MG63 (cell line): ENCODE results near the gene GNS. TPM values are rescaled to one million over a fixed set of nuclear protein-coding genes. Genes with fewer than 3 reads are reported as not detected.
"Not testable (repeated sequence)": the region's sequence is repeated elsewhere in the genome, so short reads cannot be mapped to it uniquely, and the experiment has no call there.

ENCODE experiments used
- DNase-seq: peaks from one replicate; pipeline ENCODE4 v3.0.0-alpha.2; 2020
- H3K27me3 ChIP-seq: fragments of 250-450 bp; sonication (Bioruptor Pico); 2 replicates; pipeline ENCODE4 v1.5.1; 2020; ENCODE audit warnings: mild to moderate bottlenecking, moderate library complexity
- H3K36me3 ChIP-seq: fragments of 250-450 bp; sonication (Bioruptor Pico); 2 replicates; pipeline ENCODE4 v1.5.1; 2020; ENCODE audit warnings: mild to moderate bottlenecking, moderate library complexity
- H3K4me3 ChIP-seq: fragments of 250-450 bp; sonication (Bioruptor Pico); 2 replicates; pipeline ENCODE4 v1.5.1; 2020; ENCODE audit warnings: mild to moderate bottlenecking, moderate library complexity
- H3K9me3 ChIP-seq: fragments of 250-450 bp; sonication (Bioruptor Pico); 2 replicates; pipeline ENCODE4 v1.5.1; 2020; ENCODE audit warnings: mild to moderate bottlenecking, moderate library complexity
- total RNA-seq: library from RNA; depleted of rRNA; stranded (reverse); fragments of >200 nt; shearing (Covaris generic); gene quantifications from 2 replicates; pipeline ENCODE4 v1.2.3, GENCODE V29; 2014; ENCODE audit warnings: low replicate concordance

The GNS gene
- total RNA-seq, 1 experiment from 2014 or later = 42.7 TPM

DNA sequence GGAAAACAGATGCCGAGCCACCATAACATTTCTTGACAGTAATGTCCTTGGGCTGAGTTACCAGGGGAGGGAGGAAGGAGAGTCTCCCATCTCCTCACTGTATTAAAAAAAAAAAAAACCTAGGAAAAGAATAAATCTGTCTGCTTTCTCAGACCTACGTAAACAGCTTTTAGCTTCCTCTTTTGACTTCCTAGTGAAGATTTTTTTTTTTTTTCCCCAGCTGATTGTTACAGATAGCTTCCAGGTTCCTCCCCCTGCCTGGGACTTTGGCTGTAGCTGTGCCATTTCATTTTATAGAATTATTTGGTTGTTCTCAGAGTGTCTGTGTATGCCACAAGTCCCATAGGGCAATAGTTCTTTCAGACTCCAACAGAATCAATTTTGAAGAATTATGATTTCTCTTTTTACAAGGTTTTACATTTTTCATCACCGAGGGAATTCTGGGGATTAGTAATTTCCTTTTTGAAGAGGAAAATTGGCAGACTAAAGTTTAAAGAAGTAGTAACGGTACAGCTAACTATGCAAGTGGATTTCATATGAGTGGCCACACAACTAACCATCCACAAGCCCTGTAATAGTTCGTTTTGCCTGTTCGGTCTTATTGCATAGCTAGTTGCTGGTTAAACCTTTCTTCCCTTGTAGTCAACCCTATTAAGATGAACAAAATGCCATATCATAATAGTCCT lies 23.1 kb upstream of the GNS start:
- H3K4me3 ChIP-seq = no peak overlapping the region
- DNase-seq = no peak
- no peaks in the 10 kb centered on the region for H3K36me3 ChIP-seq
- H3K27me3 ChIP-seq = peaks cover 46% of the 10 kb centered on the region
- peaks cover 2% of the 10 kb centered on the region; the same call in 1 of the 2 replicates for H3K9me3 ChIP-seq

DNA sequence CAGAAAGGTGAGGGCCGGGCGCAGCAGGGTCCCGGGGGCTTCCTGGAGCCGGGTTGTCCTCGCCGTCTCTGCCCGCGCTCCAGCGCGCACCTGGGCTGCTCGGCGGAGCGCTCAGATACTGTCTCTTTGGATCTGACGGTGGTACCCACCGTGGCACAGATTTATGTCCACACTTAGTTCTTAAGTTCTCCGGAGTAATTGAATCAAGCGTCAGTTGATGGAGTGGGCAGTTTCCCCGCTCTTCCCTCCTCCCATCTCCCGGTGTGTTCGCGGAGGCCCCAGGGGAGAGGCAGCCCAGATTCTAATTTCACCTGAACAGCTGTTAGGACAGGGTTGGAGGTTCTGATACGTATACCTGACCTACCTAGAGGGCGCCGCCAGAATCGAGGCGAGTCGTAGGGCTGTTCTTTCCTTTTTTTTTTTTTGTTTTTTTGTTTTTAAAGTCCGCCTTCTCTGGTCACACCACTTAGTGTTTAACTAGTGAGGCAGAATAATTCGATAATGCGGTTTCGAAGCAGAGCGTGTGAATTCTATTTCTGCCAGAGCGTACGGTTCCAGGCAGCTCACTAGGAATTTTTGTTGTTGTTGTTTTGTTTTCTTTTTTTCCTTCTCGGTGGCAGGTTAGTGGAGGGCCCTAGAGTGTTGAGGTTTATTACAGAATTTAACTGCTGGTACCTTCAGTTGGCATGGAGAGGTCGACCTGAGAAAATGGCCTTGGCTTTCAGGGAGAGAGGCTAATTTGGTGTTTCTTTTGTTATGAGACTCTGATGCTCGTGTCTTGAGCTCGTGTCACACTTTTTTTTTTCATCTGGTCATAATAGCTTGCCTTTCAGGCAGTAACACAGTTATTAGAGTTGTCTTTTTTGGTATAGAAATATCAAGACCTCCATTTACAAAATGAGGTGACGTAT lies 22.3 kb upstream of the GNS start:
- H3K4me3 ChIP-seq = no peak overlapping the region
- DNase-seq = no peak

DNA sequence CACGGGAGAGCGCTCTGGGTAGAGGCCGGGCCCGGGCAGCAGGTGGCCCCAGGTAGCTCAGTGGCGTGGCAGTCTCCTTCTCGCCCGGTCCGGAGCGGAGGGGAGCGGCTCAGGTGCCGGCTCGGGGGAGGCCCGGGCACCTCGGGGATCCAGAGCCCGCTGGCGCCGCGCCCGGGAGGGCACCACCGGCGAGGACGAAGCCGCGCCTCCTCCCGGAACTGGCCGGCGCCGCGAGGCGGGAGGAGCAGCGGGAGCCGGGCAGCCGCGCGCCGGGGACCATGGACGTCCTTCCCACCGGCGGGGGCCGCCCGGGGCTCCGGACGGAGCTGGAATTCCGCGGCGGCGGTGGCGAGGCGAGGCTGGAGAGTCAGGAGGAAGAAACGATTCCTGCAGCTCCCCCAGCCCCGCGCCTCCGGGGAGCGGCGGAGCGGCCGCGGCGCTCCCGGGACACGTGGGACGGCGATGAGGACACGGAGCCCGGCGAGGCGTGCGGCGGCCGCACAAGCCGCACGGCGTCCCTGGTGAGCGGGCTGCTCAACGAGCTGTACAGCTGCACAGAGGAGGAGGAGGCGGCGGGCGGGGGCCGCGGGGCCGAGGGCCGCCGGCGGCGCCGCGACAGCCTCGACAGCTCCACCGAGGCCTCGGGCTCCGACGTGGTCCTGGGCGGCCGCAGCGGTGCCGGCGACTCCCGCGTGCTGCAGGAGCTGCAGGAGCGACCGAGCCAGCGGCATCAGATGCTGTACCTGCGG lies 21.5 kb upstream of the GNS start:
- H3K36me3 ChIP-seq = no peaks in the 10 kb centered on the region
- DNase-seq = peak; percentile 38
- peaks cover 9% of the 10 kb centered on the region for H3K9me3 ChIP-seq
- peaks cover 45% of the 10 kb centered on the region for H3K27me3 ChIP-seq
- H3K4me3 ChIP-seq = peak overlapping the region; percentile 36; the same call in 1 of the 2 replicates

More for the DNA sequence above, 22.3 kb upstream of the GNS start:
- Histone ChIP-seq H3K36me3 (no peaks in the 10 kb centered on the region), H3K9me3 (peaks cover 2% of the 10 kb centered on the region; the same call in 1 of the 2 replicates), H3K27me3 (peaks cover 46% of the 10 kb centered on the region)

DNA sequence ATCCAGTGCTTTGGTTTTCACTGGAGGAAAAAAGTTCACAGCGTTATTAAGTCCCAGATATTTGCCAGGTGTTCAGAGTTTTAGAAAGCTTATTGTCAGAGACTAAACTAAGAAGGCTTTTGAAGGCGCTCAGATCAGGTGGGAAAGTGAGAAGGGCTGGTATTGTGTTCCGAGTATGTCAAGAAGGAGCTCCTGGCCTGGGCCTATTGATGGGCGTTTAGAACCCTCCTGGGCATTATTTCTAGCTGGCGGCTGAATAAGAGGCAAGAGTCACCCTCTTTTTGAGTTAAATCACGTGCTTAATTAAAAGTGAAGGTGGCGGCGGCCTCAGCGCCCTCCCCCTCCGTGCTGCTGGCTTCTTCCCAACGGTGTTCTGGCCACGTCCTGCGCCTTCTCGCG lies 20.9 kb upstream of the GNS start:
- H3K36me3 ChIP-seq = no peaks in the 10 kb centered on the region
- peak overlapping the region; percentile 36; the same call in 1 of the 2 replicates for H3K4me3 ChIP-seq
- peaks cover 14% of the 10 kb centered on the region for H3K9me3 ChIP-seq
- peaks cover 44% of the 10 kb centered on the region for H3K27me3 ChIP-seq
- DNase-seq = no peak

DNA sequence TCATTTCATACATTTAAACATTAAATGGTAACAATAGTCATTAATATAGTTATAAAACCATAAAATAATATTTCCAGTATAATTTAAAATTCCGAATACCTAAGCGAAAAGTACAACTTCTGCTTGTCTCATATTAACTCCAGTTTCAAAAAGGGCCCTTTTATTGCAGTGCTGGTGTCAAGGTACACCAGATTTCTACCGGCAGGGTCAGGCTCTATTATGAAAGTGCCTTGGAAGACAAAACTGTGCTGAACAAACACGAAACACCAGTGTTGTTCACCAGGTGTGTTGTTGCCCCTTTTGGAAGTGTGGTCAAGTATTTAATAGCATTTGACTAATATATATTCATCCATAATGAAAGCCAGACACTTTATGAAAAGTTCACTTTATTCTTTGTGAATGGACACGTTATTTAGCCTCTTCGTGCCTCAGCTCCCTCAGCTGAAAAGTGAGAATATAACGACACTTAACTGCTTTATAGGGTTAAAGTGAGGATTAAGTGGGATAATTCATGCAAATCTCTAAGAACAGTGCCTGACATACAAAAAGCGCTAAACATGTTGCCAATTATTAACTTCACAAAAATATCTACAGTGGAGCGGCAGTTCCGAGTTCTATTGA lies 20.3 kb upstream of the GNS start:
- H3K27me3 ChIP-seq = peaks cover 40% of the 10 kb centered on the region
- no peaks in the 10 kb centered on the region for H3K36me3 ChIP-seq
- no peak for DNase-seq
- H3K4me3 ChIP-seq = no peak overlapping the region
- peaks cover 21% of the 10 kb centered on the region for H3K9me3 ChIP-seq

DNA sequence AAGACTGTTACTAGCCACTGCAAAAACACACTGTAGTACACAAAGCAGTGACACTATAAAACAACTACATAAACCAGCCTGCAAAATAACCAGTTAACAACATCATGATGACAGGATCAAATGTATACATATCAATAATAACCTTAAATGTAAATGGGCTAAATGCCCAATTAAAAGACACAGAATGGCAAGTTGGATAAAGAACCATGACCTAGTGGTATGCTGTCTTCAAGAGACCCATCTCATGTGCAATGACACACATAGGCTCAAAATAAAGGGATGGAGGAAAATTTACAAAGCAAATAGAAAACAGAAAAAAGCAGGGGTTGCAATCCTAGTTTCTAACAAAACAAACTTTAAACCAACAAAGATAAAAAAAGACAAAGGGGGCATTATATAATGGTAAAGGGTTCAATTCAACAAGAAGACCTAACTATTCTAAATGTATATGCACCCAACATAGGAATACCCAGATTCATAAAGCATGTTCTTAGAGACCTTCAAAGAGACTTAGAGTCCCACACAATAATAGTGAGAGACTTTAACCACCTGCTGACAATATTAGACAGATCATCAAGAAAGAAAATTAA lies 16.0 kb upstream of the GNS start:
- not testable (repeated sequence) for H3K27me3 ChIP-seq, H3K36me3 ChIP-seq, DNase-seq, H3K4me3 ChIP-seq
- H3K9me3 ChIP-seq = peaks cover 21% of the 10 kb centered on the region

DNA sequence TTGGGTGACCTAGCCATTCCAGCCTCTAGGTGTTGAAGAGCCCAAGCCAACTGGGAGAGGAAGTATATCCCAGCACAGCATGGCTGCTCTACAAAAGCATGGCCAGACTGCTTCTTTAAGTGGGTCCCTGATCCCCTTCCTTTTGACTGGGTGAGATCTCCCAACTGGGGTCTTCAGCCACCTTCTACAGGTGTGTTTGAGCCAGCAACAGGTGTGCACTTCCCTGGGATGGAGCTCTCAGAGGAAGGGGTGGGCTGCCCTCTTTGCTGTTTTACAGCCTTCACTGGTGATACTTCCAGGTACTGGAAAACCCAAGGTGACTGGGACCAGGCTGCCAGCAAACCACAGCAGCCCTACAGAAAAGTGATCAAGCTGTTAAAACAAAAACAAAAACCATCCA lies 14.2 kb upstream of the GNS start:
- Histone ChIP-seq H3K27me3 (no peaks in the 10 kb centered on the region), H3K4me3 (no peak overlapping the region), H3K9me3 (peaks cover 21% of the 10 kb centered on the region), H3K36me3 (no peaks in the 10 kb centered on the region)
- no peak for DNase-seq

DNA sequence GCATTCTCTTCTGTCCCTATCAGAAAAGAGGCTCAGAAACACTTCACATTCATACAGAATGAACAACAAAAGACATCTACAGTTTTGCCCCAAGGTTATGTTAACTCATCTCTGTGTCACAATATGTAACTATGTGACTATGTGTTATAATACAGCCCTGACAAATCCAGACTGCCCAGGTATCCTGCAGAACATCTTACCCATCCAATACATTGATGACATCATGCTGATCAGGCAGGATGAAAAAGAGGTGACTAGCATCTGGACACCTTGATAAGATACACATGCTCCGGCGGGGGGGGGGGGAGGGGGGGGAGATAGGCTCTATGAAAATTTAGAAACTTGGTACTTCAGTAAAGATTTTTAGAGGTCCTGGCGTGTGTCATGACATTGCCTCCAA lies 8.3 kb upstream of the GNS start:
- H3K9me3 ChIP-seq = no peaks in the 10 kb centered on the region
- H3K4me3 ChIP-seq = no peak overlapping the region
- no peak for DNase-seq
- H3K27me3 ChIP-seq = no peaks in the 10 kb centered on the region
- H3K36me3 ChIP-seq = no peaks in the 10 kb centered on the region

DNA sequence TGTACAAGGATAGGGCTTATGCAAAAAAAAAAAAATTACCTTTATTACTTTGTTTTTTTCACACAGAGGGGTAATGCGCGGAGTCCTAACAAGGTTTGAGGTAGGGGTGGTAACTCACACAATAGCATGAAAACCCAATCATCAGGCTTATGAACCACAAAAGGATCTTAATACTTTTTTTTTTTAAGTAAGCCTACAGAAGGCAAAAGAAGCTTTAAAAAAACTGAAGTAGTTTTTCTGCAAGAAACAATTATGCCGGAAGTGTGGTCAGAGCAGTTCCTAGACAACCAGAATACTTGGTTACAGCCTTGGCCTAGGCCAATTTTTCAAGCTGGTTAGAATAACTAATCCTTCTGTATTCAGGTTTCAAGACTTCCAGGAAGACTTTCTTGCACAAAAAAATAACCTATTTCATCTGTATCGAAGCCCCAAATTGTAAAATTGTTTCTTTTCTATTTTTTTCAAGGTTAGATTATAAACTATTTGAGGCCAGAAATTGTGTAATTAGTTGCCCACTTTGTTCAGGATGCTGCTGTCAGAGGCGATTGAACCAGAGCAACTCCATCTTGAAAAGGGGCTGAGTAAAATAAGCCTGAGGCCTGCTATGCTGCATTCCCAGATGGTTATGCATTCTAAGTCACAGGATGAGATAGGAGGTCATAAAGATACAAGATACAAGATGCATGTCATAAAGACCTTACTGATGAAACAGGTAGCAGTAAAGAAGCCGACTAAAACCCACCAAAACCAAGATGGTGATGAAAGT lies 1.8 kb upstream of the GNS start:
- no peaks in the 10 kb centered on the region for H3K9me3 ChIP-seq
- H3K36me3 ChIP-seq = no peaks in the 10 kb centered on the region
- H3K4me3 ChIP-seq = no peak overlapping the region
- no peak for DNase-seq
- H3K27me3 ChIP-seq = no peaks in the 10 kb centered on the region

DNA sequence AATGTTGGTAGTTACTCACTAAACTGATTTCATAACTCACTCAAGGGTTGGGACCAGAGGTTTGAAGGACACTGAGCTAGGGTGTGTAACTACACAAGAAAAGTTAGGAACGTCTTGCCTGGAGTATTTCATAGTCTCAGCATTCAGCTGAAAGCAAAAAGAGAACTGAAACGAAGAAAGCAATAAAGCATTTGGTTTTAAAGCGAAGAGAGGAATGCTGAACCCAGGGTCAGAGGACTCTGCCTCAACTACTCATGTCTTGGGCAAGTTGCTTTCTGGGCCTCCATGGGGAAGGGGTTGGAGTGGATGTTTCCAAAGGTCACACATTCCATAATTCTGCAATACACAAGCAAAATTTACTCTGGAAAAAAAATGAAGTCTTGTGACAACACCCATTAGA lies 1.4 kb downstream of the GNS start:
- no peak for DNase-seq
- no peak overlapping the region for H3K4me3 ChIP-seq
- no peaks in the 10 kb centered on the region; the same call in 1 of the 2 replicates for H3K36me3 ChIP-seq
- H3K9me3 ChIP-seq = no peaks in the 10 kb centered on the region
- H3K27me3 ChIP-seq = no peaks in the 10 kb centered on the region

DNA sequence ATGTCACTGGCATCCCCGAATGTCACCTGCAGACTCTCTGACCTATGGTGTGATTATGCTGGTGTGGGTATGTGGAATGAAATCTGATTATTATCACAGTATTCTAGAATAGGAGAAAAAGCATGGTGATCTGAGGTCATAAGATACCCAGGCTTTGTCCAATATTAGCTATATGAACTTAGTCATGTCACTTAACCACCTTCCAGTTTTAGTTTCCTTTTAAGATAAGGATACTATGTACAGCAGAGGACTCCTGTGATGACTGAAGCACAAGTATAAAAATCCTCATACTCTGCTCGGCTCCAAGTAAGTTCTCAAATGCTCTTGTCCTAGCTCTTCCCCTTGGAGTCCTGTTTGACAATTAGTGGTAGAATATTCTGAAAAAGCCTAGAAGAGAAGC lies 2.8 kb downstream of the GNS start:
- Histone ChIP-seq H3K27me3 (no peaks in the 10 kb centered on the region), H3K9me3 (no peaks in the 10 kb centered on the region), H3K36me3 (peaks cover 4% of the 10 kb centered on the region), H3K4me3 (no peak overlapping the region)
- DNase-seq = no peak

DNA sequence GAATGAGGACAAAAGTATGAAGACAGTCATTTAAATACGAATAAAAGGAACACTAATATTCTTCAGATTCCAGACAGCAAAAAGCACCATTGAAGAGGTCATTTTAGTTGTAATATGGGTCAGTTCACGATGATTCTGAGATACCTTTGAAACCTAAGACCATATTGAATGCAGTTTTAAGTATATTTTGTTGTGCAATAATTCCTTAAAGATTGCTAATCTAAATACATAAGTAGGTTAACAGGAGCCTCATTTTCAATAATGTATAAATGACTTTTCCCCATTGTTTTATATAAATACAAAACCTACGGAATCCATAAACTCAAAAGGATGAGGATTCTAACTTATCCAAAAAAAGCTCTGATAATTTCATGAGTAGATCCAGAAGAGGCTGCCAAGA lies 5.8 kb downstream of the GNS start:
- Histone ChIP-seq H3K4me3 (no peak overlapping the region), H3K27me3 (no peaks in the 10 kb centered on the region)
- no peak for DNase-seq

DNA sequence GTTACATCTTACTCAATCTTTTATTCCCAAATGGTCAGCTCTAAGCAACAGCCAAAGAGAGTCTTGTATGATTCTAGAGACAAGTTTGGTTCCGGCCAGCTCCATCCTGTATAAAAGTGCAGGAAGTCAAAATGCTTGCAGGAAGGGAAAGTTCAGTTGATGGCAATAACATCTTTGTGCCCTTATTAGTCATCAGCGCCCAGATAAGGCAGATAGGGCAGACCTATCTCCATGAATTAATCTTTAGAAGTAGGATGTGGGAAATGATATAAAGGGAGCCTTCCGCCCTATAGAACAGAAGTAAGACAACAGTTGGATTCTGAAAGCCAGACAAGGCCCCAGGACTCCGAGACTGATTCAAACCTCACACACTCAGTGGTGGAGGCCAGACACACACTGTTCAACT lies 6.4 kb downstream of the GNS start:
- no peaks in the 10 kb centered on the region for H3K27me3 ChIP-seq
- no peak overlapping the region for H3K4me3 ChIP-seq
- DNase-seq = no peak
- no peaks in the 10 kb centered on the region for H3K9me3 ChIP-seq
- peaks cover 12% of the 10 kb centered on the region for H3K36me3 ChIP-seq

More for the DNA sequence above, 5.8 kb downstream of the GNS start:
- Histone ChIP-seq H3K36me3 (peaks cover 12% of the 10 kb centered on the region), H3K9me3 (no peaks in the 10 kb centered on the region)

DNA sequence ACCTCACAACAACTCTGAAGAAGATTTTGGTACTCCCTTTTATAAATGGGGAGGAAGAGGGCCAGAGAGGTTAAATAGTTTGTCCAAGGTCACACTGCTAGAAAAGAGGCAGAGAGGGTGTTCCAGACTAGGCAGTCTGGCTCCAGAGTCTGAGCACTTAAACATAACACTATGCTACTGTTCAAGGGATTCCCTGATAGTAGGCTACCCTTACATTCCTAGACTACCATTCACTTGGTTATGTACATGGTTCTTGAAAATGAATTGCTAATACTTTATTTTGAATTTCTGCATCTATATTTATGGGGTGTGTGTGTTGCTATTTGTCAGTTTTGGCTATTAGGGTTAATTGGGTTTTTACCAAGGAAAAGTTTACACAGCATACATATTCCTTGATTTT lies 7.2 kb downstream of the GNS start:
- Histone ChIP-seq H3K36me3 (peaks cover 13% of the 10 kb centered on the region), H3K27me3 (no peaks in the 10 kb centered on the region), H3K9me3 (no peaks in the 10 kb centered on the region), H3K4me3 (no peak overlapping the region)
- no peak for DNase-seq

DNA sequence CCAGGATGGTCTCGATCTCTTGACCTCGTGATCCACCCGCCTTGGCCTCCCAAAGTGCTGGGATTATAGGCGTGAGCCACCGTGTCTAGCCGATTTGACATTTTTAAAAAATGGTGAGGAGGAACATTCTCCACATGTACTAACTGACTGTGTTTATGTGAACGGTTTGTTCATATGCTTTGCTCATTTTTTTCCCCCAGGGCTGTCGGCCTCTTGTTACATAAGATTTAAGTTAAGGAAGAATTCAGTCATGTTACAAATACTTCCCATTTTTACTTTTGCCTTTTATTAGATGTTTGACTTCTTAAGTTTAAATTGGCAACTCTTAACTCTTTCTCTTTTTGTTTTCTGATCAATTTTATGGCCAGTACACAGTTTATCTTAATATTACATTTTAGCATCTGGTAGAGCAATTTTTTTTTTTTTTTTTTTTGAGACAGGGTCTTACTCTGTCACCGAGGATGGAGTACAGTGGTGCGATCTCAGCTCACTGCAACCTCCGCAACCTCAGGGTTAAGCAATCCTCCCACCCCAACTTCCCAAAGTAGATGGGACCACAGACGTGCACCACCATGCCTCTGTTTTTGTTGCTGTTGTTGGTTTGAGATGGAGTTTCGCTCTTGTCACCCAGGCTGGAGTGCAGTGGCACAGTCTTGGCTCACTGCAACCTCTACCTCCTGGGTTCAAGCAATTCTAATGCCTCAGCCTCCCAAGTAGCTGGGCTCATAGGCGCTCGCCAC lies 9.6 kb downstream of the GNS start:
- peaks cover 22% of the 10 kb centered on the region for H3K36me3 ChIP-seq
- no peaks in the 10 kb centered on the region for H3K9me3 ChIP-seq
- no peak for DNase-seq
- H3K4me3 ChIP-seq = no peak overlapping the region
- H3K27me3 ChIP-seq = no peaks in the 10 kb centered on the region
